CD4-positive, alpha-beta T cell treated with Interleukin-21 for 1 hour (primary cell): ENCODE results near the gene CLDN3.
A peak's percentile ranks its signal among the peaks of the same experiment; 100 is the strongest.

Source experiments
- DNase-seq: peaks from one replicate; pipeline ENCODE4 v3.0.0-alpha.2; 2020

CLDN3 gene

GRCh38 chr7:73770860-73771670, 995 bp upstream of the CLDN3 start:
- DNase-seq = no peak

- no peak for DNase-seq
Observed at GRCh38 chr7:73769481-73770001, 529 bp downstream of the CLDN3 start.

GRCh38 chr7:73768641-73769480, 1.2 kb downstream of the CLDN3 start:
- DNase-seq = no peak

GRCh38 chr7:73766556-73767229, 3.4 kb downstream of the CLDN3 start:
- DNase-seq = no peak

GRCh38 chr7:73762659-73762999, 7.4 kb downstream of the CLDN3 start:
- no peak for DNase-seq

DNA sequence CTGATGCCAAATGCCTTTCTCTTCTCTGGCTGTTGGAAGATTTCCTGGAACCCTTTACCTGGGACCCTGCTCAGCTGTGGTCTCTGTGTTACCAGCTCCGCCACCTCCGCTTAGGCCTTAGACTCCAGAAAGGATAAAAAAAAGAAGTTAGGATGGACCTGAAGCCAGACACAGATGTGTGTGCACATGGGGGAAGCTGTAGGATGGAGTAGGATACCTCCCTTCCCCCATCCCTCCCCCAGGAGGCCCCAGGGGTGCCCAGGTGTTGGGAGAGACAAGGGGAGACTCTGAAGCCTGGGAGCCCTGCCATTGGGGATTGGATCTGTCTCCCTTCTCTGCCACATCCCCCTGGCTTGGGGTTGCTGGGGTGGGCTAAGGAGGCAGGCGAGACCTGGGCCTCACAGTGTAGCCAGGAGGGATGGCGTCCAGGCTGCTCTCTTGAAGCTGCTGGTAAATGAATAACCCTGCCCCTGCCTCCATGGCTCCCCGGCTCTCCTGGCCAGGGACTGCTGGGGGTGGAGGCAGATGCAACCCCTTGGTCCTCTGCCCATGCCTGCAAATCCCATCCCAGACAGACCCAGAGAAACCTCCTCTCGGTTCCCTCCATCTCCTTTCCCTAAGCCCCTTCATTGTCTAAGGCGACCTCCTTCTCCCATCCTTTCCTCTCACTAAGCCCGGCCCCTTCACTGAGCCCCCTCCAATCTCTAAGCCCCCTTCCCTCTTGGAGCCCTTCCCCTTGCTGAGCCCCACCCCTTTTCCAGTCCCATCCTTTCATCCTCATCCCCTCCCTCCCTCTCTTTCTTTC, 8.0 kb downstream of the CLDN3 start:
- no peak for DNase-seq

DNA sequence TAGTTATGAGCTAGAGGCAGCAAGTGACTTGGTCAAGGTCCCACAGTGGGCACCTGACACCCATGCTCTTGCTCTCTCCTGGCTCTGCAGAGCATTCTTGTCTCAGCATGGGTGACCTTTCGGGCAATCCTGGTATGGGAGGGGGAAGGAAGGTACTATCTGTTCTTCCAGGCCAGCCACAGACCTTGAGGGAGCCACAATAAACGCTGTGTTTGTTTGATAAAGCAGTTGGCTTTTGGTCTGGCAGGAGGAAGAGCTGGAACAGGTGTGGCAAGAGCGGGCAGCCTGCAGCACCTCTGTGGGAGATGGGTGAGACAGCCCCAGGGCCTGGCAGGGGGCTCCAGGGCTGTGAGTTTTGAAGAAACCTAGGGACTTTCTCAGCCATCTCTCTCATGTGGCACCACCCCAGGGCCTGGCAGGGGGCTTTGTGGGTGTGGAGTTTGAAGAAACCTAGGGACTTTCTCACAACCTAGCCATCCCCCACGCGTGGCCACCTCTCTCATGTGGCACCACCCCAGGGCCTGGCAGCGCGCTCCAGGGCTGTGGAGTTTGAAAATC, 11.4 kb downstream of the CLDN3 start:
- DNase-seq = no peak

DNA sequence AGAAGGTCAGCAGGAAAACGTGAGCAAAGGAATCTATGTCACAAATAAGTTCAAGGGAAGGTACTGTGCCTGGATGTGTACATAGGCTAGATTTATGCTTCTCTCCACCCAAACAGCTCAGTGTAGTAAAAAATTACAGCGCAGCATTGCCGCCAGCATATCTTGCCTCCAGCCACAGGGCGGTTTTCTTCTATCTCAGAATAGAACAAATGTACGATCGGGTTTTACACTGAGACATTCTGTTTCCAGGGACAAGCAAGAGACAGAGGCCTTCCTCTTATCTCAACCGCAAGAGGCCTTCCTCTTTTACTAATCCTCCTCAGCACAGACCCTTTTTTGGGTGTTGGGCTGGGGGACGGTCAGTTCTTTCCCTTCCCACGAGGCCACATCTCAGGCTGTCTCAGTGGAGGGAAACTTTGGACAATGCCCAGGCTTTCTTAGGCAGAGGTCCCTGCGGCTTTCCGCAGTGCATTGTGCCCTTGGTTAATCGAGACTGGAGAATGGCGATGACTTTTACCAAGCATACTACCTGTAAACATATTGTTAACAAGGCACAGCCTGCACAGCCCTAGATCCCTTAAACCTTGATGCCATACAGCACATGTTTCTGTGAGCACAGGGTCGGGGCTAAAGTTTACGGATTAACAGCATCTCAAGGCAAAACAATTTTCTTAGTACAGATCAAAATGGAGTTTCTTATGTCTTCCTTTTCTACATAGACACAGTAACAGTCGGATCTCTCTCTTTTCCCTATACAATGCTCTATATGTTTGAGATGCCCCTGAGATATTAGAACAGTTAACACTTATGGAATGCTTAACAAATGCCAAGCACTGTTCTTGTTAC, 19.9 kb downstream of the CLDN3 start:
- DNase-seq = no peak

GRCh38 chr7:73746378-73746777, 23.7 kb downstream of the CLDN3 start:
- no peak for DNase-seq

DNA sequence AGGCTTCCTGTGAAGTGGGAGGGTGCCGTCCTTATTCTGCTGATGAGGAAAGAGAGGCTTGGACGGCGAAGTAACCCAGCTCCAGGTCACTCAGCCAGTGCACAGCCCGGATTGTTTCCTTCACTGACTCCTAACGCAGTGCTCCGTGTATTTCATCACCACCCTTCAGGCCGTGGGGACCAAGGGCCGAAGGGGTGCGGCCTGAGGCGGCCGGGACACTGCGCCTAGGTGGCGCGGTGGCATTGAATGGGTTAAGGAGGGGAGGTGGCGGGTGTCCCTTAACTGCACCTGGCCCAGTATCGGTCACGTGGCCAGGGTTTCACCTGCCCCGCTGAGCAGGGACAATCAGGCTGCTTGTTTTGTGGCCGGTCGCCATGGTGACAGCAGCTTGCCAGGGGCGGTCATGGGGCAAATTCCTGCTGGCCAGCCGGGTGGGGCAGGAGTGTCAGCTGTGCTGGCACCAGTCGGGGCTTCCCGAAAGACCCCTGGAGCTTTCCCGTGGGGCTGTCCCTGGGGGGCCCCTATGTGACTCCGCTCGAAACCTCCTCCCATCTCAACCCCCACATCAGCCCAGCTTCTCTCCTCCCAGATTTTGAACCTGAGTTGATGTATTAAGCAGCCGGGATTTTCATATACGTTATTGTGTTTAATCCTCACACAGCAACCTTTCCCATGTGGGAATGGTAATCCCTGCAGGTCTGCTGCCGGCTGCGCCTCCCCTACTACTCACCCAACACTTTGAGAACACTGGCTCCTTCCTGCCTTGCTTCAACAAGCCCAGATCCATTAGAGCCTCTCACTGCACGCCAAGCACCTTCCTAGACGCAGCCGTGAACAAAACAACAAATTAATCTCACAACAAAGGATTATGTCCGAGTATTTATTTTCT, 27.1 kb downstream of the CLDN3 start:
- DNase-seq = no peak

DNA sequence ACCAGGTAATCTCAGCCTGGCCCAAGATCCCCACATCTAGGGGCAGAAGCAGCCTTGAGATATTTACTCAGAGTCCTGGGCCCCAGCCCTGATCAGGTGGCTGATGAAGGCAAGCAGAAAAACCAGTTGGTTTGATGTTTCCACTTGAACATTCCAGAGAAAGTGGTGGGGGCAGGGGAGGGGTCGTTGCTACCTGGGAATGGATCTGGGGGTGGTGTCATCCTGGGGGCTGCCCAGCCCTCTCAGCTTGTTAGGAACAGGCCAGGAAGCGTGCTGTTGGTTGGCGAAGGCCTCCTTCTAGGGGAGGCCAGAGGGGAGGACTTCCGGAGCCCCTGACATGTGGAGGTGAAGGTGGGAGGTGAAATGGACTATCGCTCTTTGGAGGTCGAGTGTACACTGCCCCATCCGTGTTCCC, 27.7 kb downstream of the CLDN3 start:
- DNase-seq = no peak

DNA sequence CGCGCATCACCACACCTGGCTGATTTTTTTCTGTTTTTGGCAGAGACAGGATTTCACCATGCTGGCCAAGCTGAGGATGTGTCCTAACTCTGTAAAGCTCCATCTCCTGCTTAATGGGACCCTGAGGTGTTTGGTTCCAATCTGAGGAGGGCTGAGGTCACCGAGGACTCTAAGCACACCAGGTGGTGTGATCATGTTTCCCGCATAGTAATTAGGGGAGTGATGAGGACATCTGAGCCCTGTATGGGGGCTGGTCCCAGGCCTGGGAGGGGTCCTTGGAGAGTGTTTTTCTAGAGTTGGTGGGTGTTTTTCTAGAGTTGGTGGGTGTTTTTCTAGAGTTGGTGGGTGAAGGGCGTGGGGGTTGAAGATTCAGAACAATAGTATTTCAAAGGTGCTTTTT, 28.5 kb downstream of the CLDN3 start:
- DNase-seq = no peak

DNA sequence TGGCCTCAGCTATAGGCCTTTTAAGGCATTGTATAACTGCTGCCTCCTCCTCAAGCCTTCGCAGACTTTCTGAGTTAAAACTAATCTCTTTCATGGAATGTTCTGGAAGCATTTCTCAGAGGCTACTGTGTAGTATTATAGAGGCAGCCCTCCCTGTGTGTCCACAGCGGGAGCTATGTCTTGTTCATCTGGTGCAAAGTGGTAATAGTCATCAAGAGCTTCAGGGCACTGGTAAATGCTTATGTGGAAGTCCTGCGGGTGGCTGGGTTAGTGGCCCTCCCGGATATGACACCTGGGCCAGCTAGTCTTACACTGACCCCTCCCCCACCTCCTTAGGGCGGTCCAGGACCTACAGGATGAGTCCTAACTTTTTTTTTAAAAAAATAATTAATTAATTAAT, 29.3 kb downstream of the CLDN3 start:
- no peak for DNase-seq

- no peak for DNase-seq
Observed at GRCh38 chr7:73740212-73740611, 29.9 kb downstream of the CLDN3 start.

DNA sequence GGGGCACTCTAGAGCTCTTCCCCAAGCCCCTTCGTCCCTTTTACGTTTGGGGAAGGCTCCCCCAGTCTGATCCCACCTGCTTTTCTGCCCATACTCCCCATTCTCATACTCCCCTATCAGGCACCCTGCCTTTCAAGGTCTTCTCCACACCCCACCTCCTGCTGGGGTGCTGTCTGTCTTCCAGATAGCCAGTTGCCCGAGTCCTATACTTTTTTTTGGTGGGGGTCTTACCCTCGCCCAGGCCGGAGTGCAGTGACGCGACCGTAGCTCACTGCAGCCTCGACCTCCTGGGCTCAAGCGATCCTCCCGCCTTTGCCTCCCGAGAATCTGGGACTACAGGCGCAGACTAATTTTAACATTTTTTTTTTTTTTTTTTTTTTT, 30.7 kb downstream of the CLDN3 start:
- DNase-seq = no peak

- peak; percentile 98 for DNase-seq
Observed at GRCh38 chr7:73738612-73739386, 31.3 kb downstream of the CLDN3 start, which contains the start of gene ABHD11. TSS of gene ABHD11 (minus strand) at chr7:73738802. CDS start at chr7:73738770, 32 bp downstream.

DNA sequence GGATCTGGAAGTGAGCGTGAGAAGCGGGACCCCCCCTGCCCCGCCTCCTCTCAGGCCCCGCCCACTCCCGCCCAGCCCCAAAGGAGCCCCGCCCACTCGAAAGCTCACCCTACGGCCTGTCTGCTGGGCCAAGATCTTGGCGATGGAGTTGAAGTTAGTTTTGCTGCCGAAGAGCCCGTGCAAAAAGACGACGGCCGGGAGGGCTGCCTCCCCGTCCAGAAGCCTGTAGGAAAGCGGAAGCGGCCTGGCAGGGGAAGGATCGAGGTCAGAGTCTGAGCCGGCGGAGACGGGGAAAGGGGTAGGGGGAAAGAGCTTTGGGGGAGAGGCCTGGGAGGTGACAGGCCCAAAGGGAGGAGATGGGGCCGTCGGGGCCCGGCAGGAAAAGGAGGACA, 31.9 kb downstream of the CLDN3 start:
- peak; percentile 69 for DNase-seq

- no peak for DNase-seq
Observed at GRCh38 chr7:73737491-73738219, 32.4 kb downstream of the CLDN3 start.

DNA sequence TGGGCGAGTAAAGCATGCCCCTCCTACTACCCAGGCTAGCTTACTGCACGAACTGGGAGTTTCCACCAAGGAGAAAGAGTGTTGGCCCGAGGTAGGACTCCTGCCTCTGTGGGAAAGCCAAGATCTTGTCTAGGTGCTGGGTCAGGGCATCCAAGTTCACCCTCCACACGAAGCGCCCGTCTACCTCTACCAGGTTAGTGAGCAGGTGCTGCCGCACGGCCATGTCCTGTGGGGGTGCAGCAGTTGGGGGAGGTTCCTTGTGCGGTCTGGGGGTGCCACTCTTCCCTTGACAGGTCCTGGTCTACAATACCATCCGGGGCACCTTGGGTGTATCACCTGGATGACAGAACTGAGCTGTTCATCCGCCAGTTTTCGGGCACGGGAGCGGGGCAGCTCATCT, 33.2 kb downstream of the CLDN3 start:
- no peak for DNase-seq
